GM21619 (cell line): ENCODE data around the gene STK35.

Experiments
- ATAC-seq: cut with Tn5 transposase; IDR thresholded peaks from one replicate; pipeline ENCODE4 v1.9.1; 2021; ENCODE audit not compliant: unreplicated experiment

Gene STK35

GRCh38 chr20:2104236-2104635, 2.6 kb downstream of the STK35 start:
- no peak for ATAC-seq

GRCh38 chr20:2108498-2108897, 6.9 kb downstream of the STK35 start:
- no peak for ATAC-seq

- ATAC-seq, result no peak
Observed at GRCh38 chr20:2108987-2109386, 7.4 kb downstream of the STK35 start.

- ATAC-seq, result no peak
Observed at GRCh38 chr20:2109425-2110210, 8.0 kb downstream of the STK35 start.

GRCh38 chr20:2112910-2113309, 11.3 kb downstream of the STK35 start:
- ATAC-seq, result no peak

- ATAC-seq, result no peak
Observed at GRCh38 chr20:2114127-2114959, 12.7 kb downstream of the STK35 start.

GRCh38 chr20:2114990-2115681, 13.5 kb downstream of the STK35 start:
- ATAC-seq, result no peak

- no peak for ATAC-seq
Observed at GRCh38 chr20:2116170-2116940, 14.7 kb downstream of the STK35 start.

- ATAC-seq, result peak; percentile 62
Observed at GRCh38 chr20:2118783-2119182, 17.2 kb downstream of the STK35 start.

GRCh38 chr20:2122936-2123335, 21.3 kb downstream of the STK35 start:
- ATAC-seq, result no peak

GRCh38 chr20:2123720-2124119, 22.1 kb downstream of the STK35 start:
- ATAC-seq, result no peak

GRCh38 chr20:2124564-2125213, 23.1 kb downstream of the STK35 start:
- no peak for ATAC-seq

- ATAC-seq, result no peak
Observed at GRCh38 chr20:2125474-2126112, 24.0 kb downstream of the STK35 start.

GRCh38 chr20:2127238-2127637, 25.6 kb downstream of the STK35 start:
- ATAC-seq, result no peak

- ATAC-seq, result no peak
Observed at GRCh38 chr20:2128542-2128941, 26.9 kb downstream of the STK35 start.

- no peak for ATAC-seq
Observed at GRCh38 chr20:2130062-2130591, 28.5 kb downstream of the STK35 start.

- ATAC-seq, result no peak
Observed at GRCh38 chr20:2130683-2131082, 29.1 kb downstream of the STK35 start.

GRCh38 chr20:2131366-2131765, 29.7 kb downstream of the STK35 start:
- no peak for ATAC-seq

- no peak for ATAC-seq
Observed at GRCh38 chr20:2132461-2132901, 30.9 kb downstream of the STK35 start.
